HepG2 (cell line): ENCODE results near the gene NAT14. TPM values are rescaled to one million over a fixed set of nuclear protein-coding genes. Genes with fewer than 3 reads are reported as not detected.

ENCODE experiments used
- CREB1 ChIP-seq, 2 experiments: fragments of 450-650 bp in 1 of 2; IDR thresholded peaks; 2 replicates each; pipeline ENCODE4 v1.6.1; 2016 to 2017; ENCODE audit warnings: control low read depth in 1 of 2, mild to moderate bottlenecking in 1 of 2, missing compliant biosample characterization in 1 of 2, missing genetic modification characterization in 1 of 2
- ELF1 ChIP-seq: sonication (generic); formaldehyde crosslinking; IDR thresholded peaks from 2 replicates; pipeline ENCODE4 v1.4.0; 2020; ENCODE audit warnings: missing genetic modification reagents
- FOXC1 ChIP-seq: sonication (generic); formaldehyde crosslinking; IDR thresholded peaks from 2 replicates; pipeline ENCODE4 v1.8.0; 2022; ENCODE audit warnings: mild to moderate bottlenecking, missing genetic modification reagents, borderline replicate concordance
- HMGA1 ChIP-seq: sonication (generic); formaldehyde crosslinking; conservative IDR thresholded peaks from 2 replicates; pipeline ENCODE4 v1.4.0; 2020; ENCODE audit warnings: missing genetic modification reagents
- HNF1B ChIP-seq: sonication (generic); formaldehyde crosslinking; IDR thresholded peaks from 2 replicates; pipeline ENCODE4 v1.5.1; 2020; ENCODE audit warnings: mild to moderate bottlenecking, moderate library complexity, missing genetic modification reagents
- IRF2 ChIP-seq: IDR thresholded peaks from 2 replicates; pipeline ENCODE4 v1.6.1; 2018; ENCODE audit warnings: missing genetic modification reagents, missing compliant biosample characterization
- KDM2A ChIP-seq: sonication (generic); formaldehyde crosslinking; IDR thresholded peaks from 2 replicates; pipeline ENCODE4 v1.4.0; 2020; ENCODE audit warnings: low read depth, missing genetic modification reagents, borderline replicate concordance
- SRY ChIP-seq: sonication (generic); formaldehyde crosslinking; IDR thresholded peaks from 2 replicates; pipeline ENCODE4 v1.8.0; 2022; ENCODE audit warnings: mild to moderate bottlenecking, missing genetic modification reagents
- ZFX ChIP-seq: sonication (generic); formaldehyde crosslinking; IDR thresholded peaks from 2 replicates; pipeline ENCODE4 v1.4.0; 2020; ENCODE audit warnings: mild to moderate bottlenecking, low read depth, missing genetic modification reagents, moderate library complexity
- ZMYM4 ChIP-seq: sonication (generic); formaldehyde crosslinking; IDR thresholded peaks from 2 replicates; pipeline ENCODE4 v1.8.1; 2023; ENCODE audit warnings: mild to moderate bottlenecking, missing genetic modification reagents
- ZNF331 ChIP-seq: sonication (generic); formaldehyde crosslinking; IDR thresholded peaks from 2 replicates; pipeline ENCODE4 v1.4.0; 2020; ENCODE audit warnings: missing genetic modification reagents
- ZNF431 ChIP-seq: sonication (generic); formaldehyde crosslinking; IDR thresholded peaks from 2 replicates; pipeline ENCODE4 v1.9.0; 2022; ENCODE audit warnings: missing genetic modification reagents, low read depth, mild to moderate bottlenecking, borderline replicate concordance
- ZNF574 ChIP-seq: sonication (generic); formaldehyde crosslinking; IDR thresholded peaks from 2 replicates; pipeline ENCODE4 v1.4.0; 2020; ENCODE audit warnings: missing genetic modification reagents
- ZNF646 ChIP-seq: sonication (generic); formaldehyde crosslinking; IDR thresholded peaks from 2 replicates; pipeline ENCODE4 v1.9.0; 2021; ENCODE audit warnings: mild to moderate bottlenecking, missing genetic modification reagents
- ZNF652 ChIP-seq: IDR thresholded peaks from 2 replicates; pipeline ENCODE4 v1.6.1; 2016; ENCODE audit warnings: low read depth, borderline replicate concordance
- ZNF772 ChIP-seq: sonication (generic); formaldehyde crosslinking; IDR thresholded peaks from 2 replicates; pipeline ENCODE4 v1.5.0; 2020; ENCODE audit warnings: mild to moderate bottlenecking, missing genetic modification reagents
- ZNF850 ChIP-seq: sonication (generic); formaldehyde crosslinking; conservative IDR thresholded peaks from 2 replicates; pipeline ENCODE4 v1.9.0; 2021; ENCODE audit warnings: mild to moderate bottlenecking, missing genetic modification reagents
- polyA plus RNA-seq, 8 experiments: library from polyadenylated mRNA; depleted of rRNA in 3 of 8; stranded (reverse) in 7 of 8; unstranded in 1 of 8; fragments of >200 nt; fragmentation: Illumina TruSeq in 4 of 8; extraction: Trizol in 4 of 8; gene quantifications; 2 replicates each; pipeline versions ENCODE4 v1.2.1 to v1.2.3, GENCODE V29; 2011 to 2016; ENCODE audit warnings: low read depth in 4 of 8, missing spikeins in 1 of 8, mixed read lengths in 1 of 8; ENCODE audit not compliant: insufficient read depth in 1 of 8
- total RNA-seq, 5 experiments: library from RNA; depleted of rRNA; stranded (reverse); fragments of >200 nt; fragmentation: Illumina TruSeq; extraction: Trizol; gene quantifications; 2 replicates each; pipeline ENCODE4 v1.2.3, GENCODE V29; 2016; ENCODE audit warnings: low read depth in 1 of 5

The NAT14 gene
- total and polyA plus RNA-seq, 2 of the 13 experiments (the other 11 are each of a cell fraction or from before 2014, with no cell fraction given): 20.7 to 22.3 TPM

GRCh38 chr19:55526216-55527196, 41.5 kb downstream of the NAT14 start (continued):
- TF ChIP-seq ZFX (peak; percentile 50; the same call in 1 of the 2 replicates), KDM2A (CRISPR knock-in tag) (peak; percentile 21; the same call in 1 of the 2 replicates), HMGA1 (CRISPR knock-in tag) (no peak), ZNF652 (CRISPR knock-in tag) (no peak), SRY (CRISPR knock-in tag) (no peak), ELF1 (CRISPR knock-in tag) (peak; percentile 23; the same call in 1 of the 2 replicates), HNF1B (CRISPR knock-in tag) (no peak), ZNF850 (no peak), FOXC1 (CRISPR knock-in tag) (no peak), ZNF431 (CRISPR knock-in tag) (0 out of 2 replicates have a peak, but pooled peaks have one; percentile 55), ZNF772 (CRISPR knock-in tag) (no peak), ZNF574 (peak; percentile 12; the same call in 1 of the 2 replicates), CREB1 (IDR thresholded peaks at IDR 0.05) (peak; percentile 25; the same call in 1 of the 2 replicates), CREB1 (CRISPR knock-in tag; IDR thresholded peaks at IDR 0.05) (no peak), ZNF646 (CRISPR knock-in tag) (0 out of 2 replicates have a peak, but pooled peaks have one; percentile 32), IRF2 (CRISPR knock-in tag) (0 out of 2 replicates have a peak, but pooled peaks have one; percentile 24), ZNF331 (no peak), ZMYM4 (CRISPR knock-in tag) (no peak)
